ENCODE data around the gene IER3.
"Not testable (repeated sequence)": the region's sequence is repeated elsewhere in the genome, so short reads cannot be mapped to it uniquely, and the experiment has no call there.

Gene IER3

GRCh38 chr6:30717845-30718720, 26.3 kb downstream of the IER3 start:
- H3K36me3 ChIP-seq (ENCODE audit: insufficient read depth, low read length) = peaks cover 14% of the 10 kb centered on the region
- peak overlapping the region; percentile 89 for H3K9ac ChIP-seq (ENCODE audit: low read depth, low read length)
- H3K4me1 ChIP-seq (ENCODE audit: insufficient read depth, low read length); H3K9me3 ChIP-seq (ENCODE audit: control insufficient read depth, insufficient read depth, low read length): not testable (repeated sequence)

- Histone ChIP-seq H3K9me3 (ENCODE audit: control insufficient read depth, insufficient read depth, low read length) (no peaks in the 10 kb centered on the region), H3K36me3 (ENCODE audit: insufficient read depth, low read length) (peaks cover 16% of the 10 kb centered on the region), H3K4me1 (ENCODE audit: insufficient read depth, low read length) (no peaks in the 10 kb centered on the region), H3K9ac (ENCODE audit: low read depth, low read length) (peak within 1 kb of the TSS; percentile 89)
These were observed 27.1 kb downstream of the IER3 start, which contains the start of gene MDC1 for GRCh38 chr6:30717129-30717844. MDC1 (minus strand) TSS chr6:30717281; CDS start chr6:30715175, 2,106 bp downstream.

- H3K4me1 ChIP-seq (ENCODE audit: insufficient read depth, low read length) = no peaks in the 10 kb centered on the region
- H3K9ac ChIP-seq (ENCODE audit: low read depth, low read length) = peak overlapping the region; percentile 85
- H3K9me3 ChIP-seq (ENCODE audit: control insufficient read depth, insufficient read depth, low read length) = no peaks in the 10 kb centered on the region
- H3K36me3 ChIP-seq (ENCODE audit: insufficient read depth, low read length) = peaks cover 19% of the 10 kb centered on the region
These were observed 27.5 kb downstream of the IER3 start for GRCh38 chr6:30716879-30717128.

GRCh38 chr6:30714263-30714662, 30.1 kb downstream of the IER3 start:
- peaks cover 29% of the 10 kb centered on the region for H3K36me3 ChIP-seq (ENCODE audit: insufficient read depth, low read length)
- no peak overlapping the region for H3K9ac ChIP-seq (ENCODE audit: low read depth, low read length)
- H3K9me3 ChIP-seq (ENCODE audit: control insufficient read depth, insufficient read depth, low read length) = no peaks in the 10 kb centered on the region
- no peaks in the 10 kb centered on the region for H3K4me1 ChIP-seq (ENCODE audit: insufficient read depth, low read length)

GRCh38 chr6:30712441-30712945, 31.9 kb downstream of the IER3 start:
- peaks cover 35% of the 10 kb centered on the region for H3K36me3 ChIP-seq (ENCODE audit: insufficient read depth, low read length)
- H3K4me1 ChIP-seq (ENCODE audit: insufficient read depth, low read length) = no peaks in the 10 kb centered on the region
- H3K9ac ChIP-seq (ENCODE audit: low read depth, low read length) = no peak overlapping the region
- H3K9me3 ChIP-seq (ENCODE audit: control insufficient read depth, insufficient read depth, low read length) = no peaks in the 10 kb centered on the region

GRCh38 chr6:30711758-30712380, 32.5 kb downstream of the IER3 start:
- H3K36me3 ChIP-seq (ENCODE audit: insufficient read depth, low read length) = peaks cover 37% of the 10 kb centered on the region
- no peaks in the 10 kb centered on the region for H3K4me1 ChIP-seq (ENCODE audit: insufficient read depth, low read length)
- no peaks in the 10 kb centered on the region for H3K9me3 ChIP-seq (ENCODE audit: control insufficient read depth, insufficient read depth, low read length)
- no peak overlapping the region for H3K9ac ChIP-seq (ENCODE audit: low read depth, low read length)

GRCh38 chr6:30709101-30709868, 35.1 kb downstream of the IER3 start:
- H3K9me3 ChIP-seq (ENCODE audit: control insufficient read depth, insufficient read depth, low read length) = no peaks in the 10 kb centered on the region
- peaks cover 37% of the 10 kb centered on the region for H3K36me3 ChIP-seq (ENCODE audit: insufficient read depth, low read length)
- no peak overlapping the region for H3K9ac ChIP-seq (ENCODE audit: low read depth, low read length)
- H3K4me1 ChIP-seq (ENCODE audit: insufficient read depth, low read length) = no peaks in the 10 kb centered on the region

GRCh38 chr6:30707281-30707850, 37.0 kb downstream of the IER3 start:
- H3K9me3 ChIP-seq (ENCODE audit: control insufficient read depth, insufficient read depth, low read length) = no peaks in the 10 kb centered on the region
- H3K36me3 ChIP-seq (ENCODE audit: insufficient read depth, low read length) = peaks cover 32% of the 10 kb centered on the region
- H3K4me1 ChIP-seq (ENCODE audit: insufficient read depth, low read length) = no peaks in the 10 kb centered on the region
- no peak overlapping the region for H3K9ac ChIP-seq (ENCODE audit: low read depth, low read length)

- Histone ChIP-seq H3K36me3 (ENCODE audit: insufficient read depth, low read length) (peaks cover 17% of the 10 kb centered on the region), H3K4me1 (ENCODE audit: insufficient read depth, low read length) (peaks cover under 1% of the 10 kb centered on the region; the same call in 1 of the 2 replicates), H3K9ac (ENCODE audit: low read depth, low read length) (no peak overlapping the region), H3K9me3 (ENCODE audit: control insufficient read depth, insufficient read depth, low read length) (no peaks in the 10 kb centered on the region)
These were observed 38.7 kb downstream of the IER3 start for GRCh38 chr6:30705620-30706019.

GRCh38 chr6:30703821-30704220, 40.5 kb downstream of the IER3 start:
- H3K36me3 ChIP-seq (ENCODE audit: insufficient read depth, low read length) = peaks cover 16% of the 10 kb centered on the region
- no peaks in the 10 kb centered on the region for H3K9me3 ChIP-seq (ENCODE audit: control insufficient read depth, insufficient read depth, low read length)
- H3K9ac ChIP-seq (ENCODE audit: low read depth, low read length) = no peak overlapping the region
- peaks cover 8% of the 10 kb centered on the region; the same call in 1 of the 2 replicates for H3K4me1 ChIP-seq (ENCODE audit: insufficient read depth, low read length)

GRCh38 chr6:30703011-30703410, 41.3 kb downstream of the IER3 start:
- Histone ChIP-seq H3K9me3 (ENCODE audit: control insufficient read depth, insufficient read depth, low read length) (no peaks in the 10 kb centered on the region), H3K9ac (ENCODE audit: low read depth, low read length) (no peak overlapping the region), H3K36me3 (ENCODE audit: insufficient read depth, low read length) (peaks cover 17% of the 10 kb centered on the region)

GRCh38 chr6:30700340-30700739, 44.0 kb downstream of the IER3 start:
- Histone ChIP-seq H3K36me3 (ENCODE audit: insufficient read depth, low read length) (peaks cover 9% of the 10 kb centered on the region), H3K9me3 (ENCODE audit: control insufficient read depth, insufficient read depth, low read length) (no peaks in the 10 kb centered on the region), H3K4me1 (ENCODE audit: insufficient read depth, low read length) (peaks cover 8% of the 10 kb centered on the region; the same call in 1 of the 2 replicates), H3K9ac (ENCODE audit: low read depth, low read length) (no peak overlapping the region)

More at GRCh38 chr6:30703011-30703410, 41.3 kb downstream of the IER3 start:
- H3K4me1 ChIP-seq (ENCODE audit: insufficient read depth, low read length) = peaks cover 8% of the 10 kb centered on the region; the same call in 1 of the 2 replicates

- Histone ChIP-seq H3K9ac (ENCODE audit: low read depth, low read length) (no peak overlapping the region), H3K4me1 (ENCODE audit: insufficient read depth, low read length) (peaks cover 11% of the 10 kb centered on the region; the same call in 1 of the 2 replicates), H3K36me3 (ENCODE audit: insufficient read depth, low read length) (peaks cover 3% of the 10 kb centered on the region), H3K9me3 (ENCODE audit: control insufficient read depth, insufficient read depth, low read length) (no peaks in the 10 kb centered on the region)
These were observed 47.9 kb downstream of the IER3 start for GRCh38 chr6:30696432-30696831.
